GM12878 (cell line): ENCODE measurements around the gene ZIC5. TPM values are rescaled to one million over a fixed set of nuclear protein-coding genes. Genes with fewer than 3 reads are reported as not detected.

ENCODE experiments used
- ATAC-seq: fragments of 200-7000 bp; cut with Tn5 transposase; 3 replicates; pipeline ENCODE4 v1.9.1; 2020; ENCODE audit warnings: mild to moderate bottlenecking, moderate library complexity
- BruUV-seq: library from RNA; stranded (reverse); fragments of 400-500 nt; replicated peaks from 2 replicates; lab custom pipeline; 2021; lab: Mats Ljungman, UMichigan
- CTCF ChIA-PET: fragments of 300-600 bp; sonication (Branson Sonifier 250); formaldehyde crosslinking; extraction: SDS; loops from one replicate; lab custom pipeline; 2021; ENCODE audit warnings: inconsistent platforms; lab: Yijun Ruan, JAX
- POLR2A ChIA-PET: fragments of 350-600 bp; formaldehyde crosslinking; extraction: SDS; loops from one replicate; lab custom pipeline; 2021; ENCODE audit warnings: inconsistent platforms; lab: Charles Lee
- RAD21 ChIA-PET: fragments of 300-600 bp; sonication (Branson Sonifier 250); formaldehyde crosslinking; loops from one replicate; lab custom pipeline; 2023; ENCODE audit warnings: antibody characterized with exemption; ENCODE audit not compliant: unreplicated experiment; lab: Charles Lee
- SMC1A ChIA-PET: fragments of 300-600 bp; sonication (Branson Sonifier 250); formaldehyde crosslinking; loops from one replicate; lab custom pipeline; 2023; ENCODE audit not compliant: unreplicated experiment, uncharacterized antibody; lab: Charles Lee
- DNase-seq: peaks from one replicate; pipeline ENCODE4 v3.0.0-alpha.2; 2011; ENCODE audit warnings: low read depth, low spot score
- FAIRE-seq: peaks from 3 replicates; lab custom pipeline; 2011; peaks lifted over from hg19 to GRCh38; lab: Jason Lieb, UNC
- H2AFZ ChIP-seq: 2 replicates; pipeline ENCODE4 v1.6.0; 2011; ENCODE audit warnings: low read depth, low read length, control low read depth; ENCODE audit not compliant: control insufficient read depth
- H3K27ac ChIP-seq: 2 replicates; pipeline ENCODE4 v1.5.1; 2011; ENCODE audit warnings: control low read depth; ENCODE audit not compliant: control insufficient read depth, insufficient read depth
- H3K27me3 ChIP-seq, 2 experiments: replicated peaks in 1 of 2; 2 replicates each; pipeline versions ENCODE4 v1.6.0 to v1.6.1; 2011; ENCODE audit warnings: low read length in 1 of 2; ENCODE audit not compliant: control insufficient read depth in 2 of 2, insufficient read depth in 2 of 2
- H3K36me3 ChIP-seq, 2 experiments: 2 replicates each; pipeline ENCODE4 v1.5.1; 2011; ENCODE audit warnings: low read length in 1 of 2; ENCODE audit not compliant: control insufficient read depth in 2 of 2, insufficient read depth in 2 of 2
- H3K4me1 ChIP-seq: 2 replicates; pipeline ENCODE4 v1.6.1; 2011; ENCODE audit warnings: mild to moderate bottlenecking, low read length, moderate library complexity, mixed read lengths; ENCODE audit not compliant: control insufficient read depth, insufficient read depth
- H3K4me2 ChIP-seq: 2 replicates; pipeline ENCODE4 v1.6.0; 2011; ENCODE audit warnings: control low read depth; ENCODE audit not compliant: control insufficient read depth, insufficient read depth
- H3K4me3 ChIP-seq: fragments of 200-600 bp; sonication (generic); 2 replicates; pipeline ENCODE4 v1.5.1; 2016
- H3K79me2 ChIP-seq: 2 replicates; pipeline ENCODE4 v1.6.0; 2011; ENCODE audit warnings: low read length; ENCODE audit not compliant: control insufficient read depth, insufficient read depth
- H3K9ac ChIP-seq: 2 replicates; pipeline ENCODE4 v1.8.0; 2011; ENCODE audit warnings: low read length, control low read depth, mixed read lengths; ENCODE audit not compliant: control insufficient read depth, insufficient read depth
- H3K9me3 ChIP-seq: replicated peaks from 3 replicates; pipeline ENCODE4 v1.5.1; 2011; ENCODE audit warnings: mild to moderate bottlenecking, low read length; ENCODE audit not compliant: control insufficient read depth, insufficient read depth
- H4K20me1 ChIP-seq: 2 replicates; pipeline ENCODE4 v1.6.0; 2011; ENCODE audit not compliant: control insufficient read depth, insufficient read depth
- KDM1A ChIP-seq: fragments of 200-600 bp; sonication (generic); IDR thresholded peaks from 2 replicates; pipeline ENCODE4 v1.6.1; 2016; ENCODE audit warnings: borderline replicate concordance
- MTA2 ChIP-seq: fragments of 450-650 bp; IDR thresholded peaks from 2 replicates; pipeline ENCODE4 v1.6.1; 2016; ENCODE audit warnings: low read depth, mild to moderate bottlenecking, moderate library complexity
- POU2F2 ChIP-seq: IDR thresholded peaks from 3 replicates; pipeline ENCODE4 v1.6.1; 2011; ENCODE audit warnings: low read depth, mild to moderate bottlenecking, low read length, borderline replicate concordance
- SMAD1 ChIP-seq: fragments of 450-650 bp; IDR thresholded peaks from 2 replicates; pipeline ENCODE4 v1.6.1; 2018; ENCODE audit warnings: mild to moderate bottlenecking, low read depth; ENCODE audit not compliant: partially characterized antibody
- SREBF2 ChIP-seq: IDR thresholded peaks from 2 replicates; pipeline ENCODE4 v1.6.1; 2012; ENCODE audit warnings: mild to moderate bottlenecking, low read length
- SUZ12 ChIP-seq: fragments of 200-600 bp; sonication (generic); IDR thresholded peaks from one replicate; pipeline ENCODE4 v1.6.1; 2018; ENCODE audit warnings: antibody characterized with exemption, mild to moderate bottlenecking; ENCODE audit not compliant: unreplicated experiment
- USF1 ChIP-seq: IDR thresholded peaks from 2 replicates; pipeline ENCODE4 v1.6.1; 2011; ENCODE audit warnings: borderline replicate concordance, low read depth, mild to moderate bottlenecking, moderate library complexity, mixed read lengths, low read length; ENCODE audit not compliant: insufficient read depth; ENCODE audit errors: extremely low read length
- WGBS: methylation state at CpG from one replicate; pipeline ENCODE4 v1.1.6; 2016; ENCODE audit warnings: low lambda C conversion rate; ENCODE audit not compliant: insufficient replicate concordance, insufficient coverage; ENCODE audit errors: missing lambda C conversion rate; 5-methylcytosine and 5-hydroxymethylcytosine counted together
- in situ Hi-C: fragments of 300-500 bp; cut with MboI; formaldehyde crosslinking; loops from 9 replicates; pipeline ENCODE4 v1.14.3; 2018; ENCODE audit warnings: mixed read lengths
- intact Hi-C: fragments of 100-400 bp; cut with micrococcal nuclease; formaldehyde crosslinking; loops from one replicate; pipeline ENCODE4 v1.14.2; 2022; ENCODE audit not compliant: unreplicated experiment
- polyA plus RNA-seq, 11 experiments: library from polyadenylated mRNA; depleted of rRNA in 4 of 11; unstranded in 6 of 11; stranded (reverse) in 5 of 11; fragments of >200 nt; fragmentation: Nextera tagmentation in 4 of 11; fragmentation: Illumina TruSeq in 1 of 11; extraction: Ambion mirVana in 4 of 11; extraction: Trizol in 1 of 11; gene quantifications; 1 replicate in 1 of 11; 2 replicates in 10 of 11; pipeline versions ENCODE4 v1.2.1 to v1.2.3, GENCODE V29; 2011 to 2016; ENCODE audit warnings: inconsistent platforms in 2 of 11, missing spikeins in 2 of 11, low read depth in 1 of 11
- total RNA-seq, 4 experiments: library from RNA; depleted of rRNA in 3 of 4; stranded (reverse); fragments of >200 nt in 3 of 4; fragmentation: Illumina TruSeq in 1 of 4; extraction: Trizol in 1 of 4; gene quantifications; 2 replicates each; pipeline versions ENCODE4 v1.2.1 to v1.2.3, GENCODE V29; 2013 to 2021
- TF ChIP-seq, protein P1 (sequence below): IDR thresholded peaks from 2 replicates; pipeline ENCODE4 v1.6.1; 2011; ENCODE audit warnings: borderline replicate concordance, low read depth, mild to moderate bottlenecking, moderate library complexity, low read length; ENCODE audit not compliant: insufficient read depth, poor library complexity, severe bottlenecking

The ZIC5 gene
- total and polyA plus RNA-seq, 10 of the 15 experiments (the other 5 are each of a cell fraction or from before 2014, with no cell fraction given) = not detected

DNA sequence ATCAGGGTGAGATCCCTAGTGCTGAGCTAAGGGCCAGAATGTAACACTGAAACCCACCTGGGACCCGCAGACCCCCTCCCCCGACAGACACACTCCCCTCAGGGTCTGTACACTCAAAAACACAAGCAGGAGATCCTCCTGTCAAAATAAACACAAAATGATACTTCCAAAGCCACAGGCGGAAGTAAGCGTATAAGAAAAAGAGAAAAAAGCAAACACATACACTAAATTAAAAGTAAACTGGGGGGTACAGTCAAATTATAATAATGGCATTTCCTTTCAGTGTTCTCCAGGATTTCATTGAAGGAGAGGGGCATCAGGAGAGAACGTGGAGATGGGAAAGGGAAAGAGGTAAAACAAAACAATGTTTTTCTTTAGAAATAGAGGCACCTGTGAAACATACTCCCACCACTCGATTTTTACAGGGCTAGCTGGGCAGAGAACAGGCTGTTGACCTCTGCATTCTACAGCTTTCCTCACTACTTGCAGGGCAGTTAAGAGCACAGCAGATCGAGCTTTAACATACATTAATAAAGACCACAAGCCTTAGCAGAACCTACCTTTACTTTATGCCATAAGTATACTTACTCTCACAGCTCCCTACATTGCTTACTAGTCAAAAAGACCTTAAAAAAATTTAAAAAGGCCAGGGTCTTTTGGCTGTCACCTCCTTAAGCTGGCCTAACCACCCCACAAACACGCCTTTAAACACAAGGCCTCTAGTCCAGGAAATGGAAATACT, 5.3 kb downstream of the ZIC5 start:
- Histone ChIP-seq H3K79me2 (no peaks in the 10 kb centered on the region), H3K27ac (no peak overlapping the region), H3K4me1 (no peaks in the 10 kb centered on the region), H3K36me3 (no peaks in the 10 kb centered on the region), H2AFZ (no peak overlapping the region), H3K27me3 (peaks cover 2 to 22% of the 10 kb centered on the region in 2 experiments), H3K4me3 (no peak overlapping the region), H3K9ac (no peak overlapping the region), H3K9me3 (peaks cover 5% of the 10 kb centered on the region; the same call in 1 of the 3 replicates), H3K4me2 (no peak overlapping the region), H4K20me1 (no peaks in the 10 kb centered on the region)
- FAIRE-seq (no peak), DNase-seq (no peak), ATAC-seq (no peak)
- ChIA-PET SMC1A (interaction anchor here (0.6 kb wide), 1 partner anchor 1999 kb away, joined by 3 read pairs; no protein-coding TSS in a partner anchor), CTCF (no interaction called here), RAD21 (no interaction called here), POLR2A (no interaction called here)
- no TSS peak for BruUV-seq
- no peak for TF ChIP-seq SREBF2
- WGBS = 13% methylated on average over 8 of the region's 8 CpGs
- in situ Hi-C loops = no loop called here
- intact Hi-C loops = no loop called here

- Histone ChIP-seq H3K36me3 (no peaks in the 10 kb centered on the region), H3K4me1 (no peaks in the 10 kb centered on the region), H4K20me1 (no peaks in the 10 kb centered on the region), H3K9ac (no peak overlapping the region), H3K9me3 (peaks cover 5% of the 10 kb centered on the region; the same call in 1 of the 3 replicates)
- WGBS = 65% methylated on average over 8 of the region's 9 CpGs
- SMC1A ChIA-PET = no interaction called here
- RAD21 ChIA-PET = no interaction called here
- CTCF ChIA-PET = no interaction called here
- no peak for FAIRE-seq
- TF ChIP-seq, protein P1, sequence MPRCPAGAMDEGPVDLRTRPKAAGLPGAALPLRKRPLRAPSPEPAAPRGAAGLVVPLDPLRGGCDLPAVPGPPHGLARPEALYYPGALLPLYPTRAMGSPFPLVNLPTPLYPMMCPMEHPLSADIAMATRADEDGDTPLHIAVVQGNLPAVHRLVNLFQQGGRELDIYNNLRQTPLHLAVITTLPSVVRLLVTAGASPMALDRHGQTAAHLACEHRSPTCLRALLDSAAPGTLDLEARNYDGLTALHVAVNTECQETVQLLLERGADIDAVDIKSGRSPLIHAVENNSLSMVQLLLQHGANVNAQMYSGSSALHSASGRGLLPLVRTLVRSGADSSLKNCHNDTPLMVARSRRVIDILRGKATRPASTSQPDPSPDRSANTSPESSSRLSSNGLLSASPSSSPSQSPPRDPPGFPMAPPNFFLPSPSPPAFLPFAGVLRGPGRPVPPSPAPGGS = no peak
- TF ChIP-seq POU2F2 (no peak), SMAD1 (no peak), USF1 (no peak), SUZ12 (no peak), MTA2 (no peak), KDM1A (no peak)
- TF ChIP-seq, all 136 proteins: peak for 0
- Histone ChIP-seq H3K27ac (no peak overlapping the region), H2AFZ (no peak overlapping the region), H3K27me3 (peaks cover 2 to 28% of the 10 kb centered on the region in 2 experiments), H3K4me2 (no peak overlapping the region), H3K4me3 (no peak overlapping the region), H3K79me2 (no peaks in the 10 kb centered on the region)
- no TSS peak for BruUV-seq
- ATAC-seq = no peak
- DNase-seq = no peak
- POLR2A ChIA-PET = no interaction called here
- intact Hi-C loops (no loop called here), in situ Hi-C loops (no loop called here)
Measured at GRCh38 chr13:99965329-99966000, 6.1 kb downstream of the ZIC5 start.
